ENCODE results near the gene VGLL4. TPM values are rescaled to one million over a fixed set of nuclear protein-coding genes. Genes with fewer than 3 reads are reported as not detected.

The VGLL4 gene
- total RNA-seq, 1 experiment from 2014 or later: 26.9 TPM

DNA sequence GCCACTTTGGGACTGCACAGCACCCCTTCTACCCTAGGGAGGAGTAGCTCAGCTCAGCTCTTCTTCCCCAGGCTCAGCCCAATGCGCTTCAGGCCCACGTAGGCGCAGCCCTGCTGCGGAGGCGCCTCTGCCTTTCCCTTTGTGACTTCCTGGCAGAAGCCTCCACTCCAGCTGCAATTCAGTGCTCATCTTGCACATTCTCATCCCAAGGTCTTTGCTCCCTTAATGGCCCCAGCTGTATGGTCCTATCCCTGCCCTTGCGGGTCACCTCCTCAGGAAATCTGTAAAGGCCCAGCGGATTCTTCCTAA is 109.0 kb downstream of the VGLL4 start (continued):
- TF ChIP-seq TCF7L2 (IDR thresholded peaks at IDR 0.05; ENCODE audit: borderline replicate concordance, extremely low read depth, insufficient read depth, insufficient read length): no peak

DNA sequence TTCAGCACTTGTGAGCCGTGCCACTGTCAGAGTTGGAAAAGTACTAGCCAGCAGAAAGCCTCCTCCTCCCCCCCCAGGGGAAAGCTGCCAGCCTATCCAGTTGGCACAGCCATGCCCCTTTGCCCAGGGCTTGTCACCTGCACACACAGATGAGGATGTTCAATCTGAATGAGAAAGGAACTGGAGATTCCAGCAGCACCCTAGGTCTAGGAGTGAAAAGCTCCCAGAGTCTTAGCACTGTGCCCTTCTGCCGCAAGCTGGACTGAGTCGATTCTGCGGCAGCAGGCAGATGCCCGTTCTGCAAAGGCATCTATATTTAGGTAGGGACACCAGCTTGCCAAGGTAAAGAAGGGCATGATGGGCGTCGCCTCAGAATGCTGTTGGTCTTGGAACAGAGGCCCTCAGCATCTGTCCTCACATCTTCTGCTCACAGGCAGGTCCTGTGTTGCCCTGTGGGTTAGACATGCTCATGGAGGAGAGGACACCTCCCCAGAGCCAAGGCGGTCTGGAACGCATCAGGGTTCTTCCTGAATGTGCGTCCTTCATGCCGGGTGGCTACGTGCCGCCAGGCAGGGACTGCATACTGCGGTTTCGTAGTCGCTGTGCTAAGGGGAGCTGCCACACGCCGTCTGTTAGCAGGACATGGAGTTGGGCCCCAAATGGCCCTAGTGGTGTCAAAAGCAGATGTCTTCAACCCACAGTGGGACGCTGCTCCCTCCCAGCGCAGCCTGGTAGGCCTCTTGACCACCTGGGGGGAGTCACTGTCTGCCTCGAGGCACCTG is 109.5 kb downstream of the VGLL4 start:
- ATAC-seq: no peak
- Histone ChIP-seq H3K4me2 (ENCODE audit: low read length) (no peak overlapping the region), H3K27me3 (ENCODE audit: insufficient read depth, low read length) (no peaks in the 10 kb centered on the region), H3K9me2 (ENCODE audit: insufficient read depth) (no peaks in the 10 kb centered on the region), H3K27ac (ENCODE audit: low read depth, low read length) (no peak overlapping the region), H3K79me2 (ENCODE audit: insufficient read depth, low read length) (no peaks in the 10 kb centered on the region), H3K36me3 (ENCODE audit: control insufficient read depth in 1 of 2, insufficient read depth in 2 of 2, low read length in 2 of 2) (no peaks in the 10 kb centered on the region), H4K20me1 (ENCODE audit: insufficient read depth) (no peaks in the 10 kb centered on the region), H3K9ac (ENCODE audit: low read length) (no peak overlapping the region), H3K9me3 (ENCODE audit: control insufficient read depth in 1 of 2, insufficient read depth in 1 of 2, low read depth in 1 of 2, low read length in 2 of 2) (no peaks in the 10 kb centered on the region), H3K4me1 (ENCODE audit: control insufficient read depth in 1 of 2, insufficient read depth in 2 of 2, low read length in 2 of 2) (peaks cover 0 to 11% of the 10 kb centered on the region in 2 experiments; a peak in 2 of 4 replicates), H3K4me3 (replicated peaks in 1 of 2; ENCODE audit: low read depth in 1 of 2, low read length in 2 of 2) (no peak overlapping the region), H2AFZ (ENCODE audit: low read depth, low read length, poor library complexity, severe bottlenecking) (no peak overlapping the region)
- CTCF ChIA-PET: no interaction called here
- POLR2A ChIA-PET: no interaction called here
- no peak for DNase-seq (ENCODE audit: low read depth, low spot score)
- BruUV-seq (replicated peaks): no TSS peak
- TF ChIP-seq CBX3 (IDR thresholded peaks at IDR 0.05; ENCODE audit: low read depth) (no peak), JUND (IDR thresholded peaks at IDR 0.05) (no peak), EZH2 (IDR thresholded peaks at IDR 0.05) (no peak), POLR2AphosphoS5 (IDR thresholded peaks at IDR 0.05; ENCODE audit: low read depth, low read length) (no peak), TCF7L2 (IDR thresholded peaks at IDR 0.05; ENCODE audit: borderline replicate concordance, extremely low read depth, insufficient read depth, insufficient read length) (no peak), YY1 (IDR thresholded peaks at IDR 0.05; ENCODE audit: extremely low read depth, insufficient replicate concordance, low read depth, low read length) (no peak), SRF (IDR thresholded peaks at IDR 0.05; ENCODE audit: low read depth) (no peak), SIN3A (IDR thresholded peaks at IDR 0.05; ENCODE audit: low read depth) (no peak), ELF1 (IDR thresholded peaks at IDR 0.05; ENCODE audit: borderline replicate concordance, low read depth) (no peak)
- TF ChIP-seq, protein P1, sequence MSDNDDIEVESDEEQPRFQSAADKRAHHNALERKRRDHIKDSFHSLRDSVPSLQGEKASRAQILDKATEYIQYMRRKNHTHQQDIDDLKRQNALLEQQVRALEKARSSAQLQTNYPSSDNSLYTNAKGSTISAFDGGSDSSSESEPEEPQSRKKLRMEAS (IDR thresholded peaks at IDR 0.05): no peak
- TF ChIP-seq, protein P2, sequence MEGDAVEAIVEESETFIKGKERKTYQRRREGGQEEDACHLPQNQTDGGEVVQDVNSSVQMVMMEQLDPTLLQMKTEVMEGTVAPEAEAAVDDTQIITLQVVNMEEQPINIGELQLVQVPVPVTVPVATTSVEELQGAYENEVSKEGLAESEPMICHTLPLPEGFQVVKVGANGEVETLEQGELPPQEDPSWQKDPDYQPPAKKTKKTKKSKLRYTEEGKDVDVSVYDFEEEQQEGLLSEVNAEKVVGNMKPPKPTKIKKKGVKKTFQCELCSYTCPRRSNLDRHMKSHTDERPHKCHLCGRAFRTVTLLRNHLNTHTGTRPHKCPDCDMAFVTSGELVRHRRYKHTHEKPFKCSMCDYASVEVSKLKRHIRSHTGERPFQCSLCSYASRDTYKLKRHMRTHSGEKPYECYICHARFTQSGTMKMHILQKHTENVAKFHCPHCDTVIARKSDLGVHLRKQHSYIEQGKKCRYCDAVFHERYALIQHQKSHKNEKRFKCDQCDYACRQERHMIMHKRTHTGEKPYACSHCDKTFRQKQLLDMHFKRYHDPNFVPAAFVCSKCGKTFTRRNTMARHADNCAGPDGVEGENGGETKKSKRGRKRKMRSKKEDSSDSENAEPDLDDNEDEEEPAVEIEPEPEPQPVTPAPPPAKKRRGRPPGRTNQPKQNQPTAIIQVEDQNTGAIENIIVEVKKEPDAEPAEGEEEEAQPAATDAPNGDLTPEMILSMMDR (IDR thresholded peaks at IDR 0.05 in 2 of 3, conservative IDR thresholded peaks at IDR 0.05 in 1 of 3; ENCODE audit: borderline replicate concordance in 1 of 3, insufficient read depth in 1 of 3, low read depth in 2 of 3, low read length in 2 of 3): no peak
- intact Hi-C loops (cut with micrococcal nuclease): no loop called here
- RAD21 ChIA-PET (ENCODE audit: low non-redundant PET in 1 of 2, low total read pairs in 2 of 2, uncharacterized antibody in 2 of 2, unreplicated experiment in 2 of 2): no interaction called here
